GM21576 (cell line): Measurements from ENCODE around the gene PLEKHA5.
"Not testable (repeated sequence)": the region's sequence is repeated elsewhere in the genome, so short reads cannot be mapped to it uniquely, and the experiment has no call there.

ENCODE experiments used
- ATAC-seq: cut with Tn5 transposase; IDR thresholded peaks from one replicate; pipeline ENCODE4 v1.9.1; 2021; ENCODE audit warnings: mild to moderate bottlenecking, moderate library complexity; ENCODE audit not compliant: unreplicated experiment

PLEKHA5 gene

DNA sequence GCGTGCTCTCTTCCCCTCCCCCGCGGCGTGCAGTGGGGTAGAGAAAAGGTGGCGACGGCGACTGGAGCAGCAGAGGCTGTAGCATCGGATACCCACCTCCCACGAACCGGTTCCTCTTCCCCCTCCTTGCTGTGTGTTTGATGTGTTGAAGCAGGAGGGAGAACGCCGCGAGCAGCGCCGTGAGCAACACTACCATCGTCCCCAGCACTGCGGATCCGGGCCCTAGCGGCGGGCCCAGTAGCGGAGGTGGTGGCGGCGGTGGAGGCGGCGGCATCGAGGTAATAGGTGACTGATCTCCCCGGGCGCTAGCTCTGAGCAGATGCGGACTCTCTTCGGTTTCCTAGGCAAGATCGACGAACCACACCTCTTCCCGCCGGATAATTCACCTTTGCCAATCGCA lies 176.8 kb downstream of the PLEKHA5 start:
- ATAC-seq = no peak

DNA sequence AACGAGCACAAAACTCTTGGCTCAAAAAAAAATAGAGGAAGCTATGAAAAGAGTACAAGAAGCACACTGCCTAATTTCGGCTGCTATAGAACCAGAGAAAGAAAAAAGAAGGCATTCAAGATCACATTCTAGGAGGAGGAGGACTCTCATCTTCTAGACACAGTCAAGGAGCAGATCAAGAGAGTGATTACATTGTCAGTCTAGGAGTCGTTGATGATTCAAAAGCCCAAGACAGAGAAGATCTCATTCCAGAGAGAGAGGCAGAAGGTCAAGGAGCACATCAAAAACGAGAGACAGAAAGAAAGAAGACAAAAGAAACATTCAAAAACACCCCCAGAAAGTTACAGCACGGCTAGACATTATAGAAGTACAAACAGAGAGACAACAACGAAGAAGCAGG lies 177.9 kb downstream of the PLEKHA5 start:
- no peak for ATAC-seq

- no peak for ATAC-seq
Observed at GRCh38 chr12:19311165-19311564, 181.6 kb downstream of the PLEKHA5 start.

GRCh38 chr12:19312637-19313036 lies 183.1 kb downstream of the PLEKHA5 start:
- ATAC-seq = no peak

DNA sequence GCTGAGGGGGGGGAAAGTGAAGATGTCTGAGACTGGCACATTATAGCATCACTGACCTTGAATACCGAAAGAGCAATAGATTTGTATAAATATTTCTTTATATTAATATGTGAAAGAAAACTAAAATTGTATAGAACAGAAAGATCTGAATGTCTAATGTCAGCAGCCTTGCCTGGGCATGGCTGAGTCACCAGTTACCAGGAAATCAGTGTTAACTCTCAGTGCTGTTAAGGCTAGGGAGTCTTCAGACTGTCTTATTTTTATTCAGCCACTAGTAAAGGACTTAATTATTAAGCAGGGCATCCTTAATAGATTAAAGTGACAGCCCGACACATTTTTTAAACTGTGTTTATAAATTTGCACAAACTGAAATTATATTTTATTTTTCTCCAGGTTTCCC lies 186.9 kb downstream of the PLEKHA5 start:
- no peak for ATAC-seq

GRCh38 chr12:19322376-19322775 lies 192.8 kb downstream of the PLEKHA5 start:
- ATAC-seq = no peak

GRCh38 chr12:19323805-19324204 lies 194.3 kb downstream of the PLEKHA5 start:
- no peak for ATAC-seq

DNA sequence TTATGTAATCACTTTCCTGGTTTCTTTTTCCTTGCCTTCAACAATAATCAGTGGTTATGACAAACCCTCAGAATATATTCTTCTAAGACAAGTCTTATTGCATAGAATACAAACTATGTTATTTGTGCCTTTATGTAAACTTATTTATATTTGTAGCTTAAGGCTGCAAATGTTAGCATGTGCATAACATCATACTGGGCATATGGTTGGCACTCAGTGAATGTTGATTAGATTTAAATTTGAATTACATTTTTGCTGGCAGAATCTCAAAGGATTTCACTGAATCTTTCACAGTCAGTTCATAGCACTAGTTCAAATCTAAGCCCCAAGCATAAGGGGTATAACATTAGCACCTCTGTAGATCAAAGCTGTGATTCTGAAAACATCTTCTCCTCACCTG lies 196.6 kb downstream of the PLEKHA5 start:
- no peak for ATAC-seq

DNA sequence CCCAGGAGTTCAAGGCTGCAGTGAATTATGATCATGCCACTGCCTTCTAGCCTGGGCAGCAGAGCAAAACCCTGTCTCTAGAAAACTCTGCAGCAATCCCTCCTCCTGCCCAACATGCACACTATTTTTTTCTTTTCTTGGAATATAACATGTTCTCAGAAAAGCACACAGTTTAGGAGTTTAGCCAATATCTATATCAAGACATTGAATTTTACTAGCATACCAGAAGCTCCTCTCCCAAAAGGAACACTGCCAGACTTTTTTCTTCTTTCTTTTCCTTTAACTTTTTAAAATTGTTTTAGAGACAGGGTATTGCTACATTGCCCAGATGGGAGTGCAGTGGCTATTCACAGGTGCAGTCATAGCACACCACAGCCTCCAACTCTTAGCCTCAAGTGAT lies 202.7 kb downstream of the PLEKHA5 start:
- ATAC-seq = no peak

- ATAC-seq = no peak
Observed at GRCh38 chr12:19338405-19338804, 208.9 kb downstream of the PLEKHA5 start.

DNA sequence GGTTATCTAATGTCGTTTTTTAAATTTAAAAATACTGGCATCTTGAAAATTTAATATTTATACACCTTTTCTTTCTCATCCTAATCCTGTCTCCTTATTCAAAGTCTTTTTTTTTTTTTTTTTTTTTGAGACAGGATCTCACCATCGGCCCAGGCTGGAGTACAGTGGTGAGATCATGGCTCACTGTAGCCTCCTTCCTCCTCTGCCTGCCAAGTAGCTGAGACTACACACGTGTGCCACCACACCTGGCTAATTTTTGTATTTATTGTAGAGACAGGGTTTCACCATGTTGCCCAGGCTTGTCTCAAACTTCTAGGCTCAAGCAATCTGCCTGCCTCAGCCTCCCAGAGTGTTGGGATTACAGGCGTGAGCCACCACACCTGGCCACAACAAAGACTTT lies 221.3 kb downstream of the PLEKHA5 start:
- ATAC-seq = not testable (repeated sequence)

- ATAC-seq = no peak
Observed at GRCh38 chr12:19351346-19351745, 221.8 kb downstream of the PLEKHA5 start.

GRCh38 chr12:19369691-19370148 lies 240.2 kb downstream of the PLEKHA5 start:
- no peak for ATAC-seq

DNA sequence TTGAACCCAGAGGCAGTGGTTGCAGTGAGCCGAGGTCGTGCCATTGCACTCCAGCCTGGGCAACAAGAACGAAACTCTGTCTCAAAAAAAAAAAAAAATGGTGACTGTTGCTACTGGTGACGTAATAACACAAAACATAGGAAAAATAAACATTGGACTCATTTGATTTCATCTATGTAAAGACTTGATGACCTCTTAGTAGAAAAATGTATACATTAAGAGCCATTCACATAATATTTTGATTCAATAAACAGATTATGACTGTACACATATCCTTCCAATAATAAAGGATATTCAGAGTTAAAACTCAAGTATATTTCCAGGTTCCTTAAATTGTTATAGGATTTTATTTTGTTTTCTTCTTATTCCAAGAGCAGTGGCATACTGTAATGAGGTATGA lies 244.1 kb downstream of the PLEKHA5 start:
- no peak for ATAC-seq

- ATAC-seq = no peak
Observed at GRCh38 chr12:19375888-19376287, 246.4 kb downstream of the PLEKHA5 start.

DNA sequence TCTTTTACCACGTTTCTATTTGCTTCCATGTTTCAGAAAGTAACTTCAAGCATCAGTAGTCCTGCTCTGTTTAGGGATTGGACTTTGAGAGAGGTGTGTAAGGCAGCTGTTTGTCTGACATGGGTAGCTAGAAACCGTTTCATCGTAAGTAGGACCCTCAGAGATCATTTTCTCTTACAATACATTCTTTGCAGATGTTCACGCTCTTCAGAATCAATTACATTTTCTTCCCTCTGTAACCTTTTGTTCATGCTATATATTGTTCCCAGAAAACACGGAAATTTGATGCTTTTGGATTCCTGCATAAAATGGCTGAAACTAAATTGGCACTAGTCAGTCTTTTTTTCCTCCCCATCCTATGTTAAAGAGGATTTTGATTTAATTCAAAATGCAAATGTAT lies 247.2 kb downstream of the PLEKHA5 start:
- no peak for ATAC-seq

- peak; percentile 91 for ATAC-seq
Observed at GRCh38 chr12:19382111-19382526, 252.6 kb downstream of the PLEKHA5 start.

DNA sequence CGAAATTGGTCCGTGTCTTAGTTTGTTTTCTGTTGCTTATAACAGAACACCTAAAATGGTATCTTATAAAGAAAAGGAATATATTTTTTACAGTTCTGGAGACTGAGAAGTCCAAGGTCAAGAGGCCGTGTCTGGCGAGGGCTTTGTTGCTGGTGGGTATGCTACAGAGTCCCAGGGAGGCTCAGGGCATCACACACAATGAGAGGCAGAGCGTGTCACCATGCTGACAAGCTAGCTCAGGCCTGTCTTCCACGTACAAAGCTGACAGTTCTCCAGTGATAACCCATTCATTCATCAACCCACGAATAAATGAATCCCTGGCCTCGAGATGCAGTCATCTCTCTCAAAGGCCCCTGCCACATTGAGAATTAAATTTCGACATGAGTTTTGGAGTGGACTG lies 253.0 kb downstream of the PLEKHA5 start:
- no peak for ATAC-seq

DNA sequence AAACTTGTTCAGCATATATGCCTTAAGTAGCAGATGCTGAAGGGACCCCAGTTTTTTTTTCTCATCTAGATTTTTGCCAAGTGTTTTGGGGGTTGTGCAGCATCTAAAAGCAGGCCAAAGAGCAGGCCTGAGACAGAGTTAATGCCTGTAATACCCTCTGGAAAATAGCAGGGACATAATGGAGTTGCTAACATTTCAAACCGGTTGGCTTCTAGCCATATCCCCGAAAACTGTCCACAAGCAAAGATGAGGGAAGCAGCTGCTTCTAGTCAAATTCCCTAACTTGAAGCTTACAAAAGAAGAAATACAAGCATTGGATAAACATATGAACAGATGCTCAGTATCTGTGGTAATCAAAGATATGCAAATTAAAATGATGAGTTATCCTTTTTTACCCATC lies 257.6 kb downstream of the PLEKHA5 start:
- ATAC-seq = no peak

DNA sequence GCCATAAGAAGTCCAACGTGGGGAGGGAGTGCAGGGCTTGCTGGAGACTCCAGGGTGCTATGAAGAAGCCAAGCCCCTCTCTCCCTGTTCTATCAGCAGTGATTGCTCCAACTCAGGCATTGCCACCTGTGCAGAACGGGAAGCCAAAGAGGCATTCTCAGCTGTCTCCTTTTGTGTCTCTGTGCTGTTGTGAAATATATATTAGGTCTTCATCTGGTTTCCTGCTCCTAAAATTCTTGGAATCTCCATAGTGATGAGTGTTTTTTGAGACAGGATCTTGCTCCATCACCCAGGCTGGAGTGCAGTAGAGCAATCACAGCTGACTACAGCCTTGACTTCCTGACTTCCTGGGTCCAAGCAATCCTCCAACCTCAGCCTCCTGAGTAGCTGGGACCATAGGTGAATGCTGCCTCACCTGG lies 258.6 kb downstream of the PLEKHA5 start:
- no peak for ATAC-seq

DNA sequence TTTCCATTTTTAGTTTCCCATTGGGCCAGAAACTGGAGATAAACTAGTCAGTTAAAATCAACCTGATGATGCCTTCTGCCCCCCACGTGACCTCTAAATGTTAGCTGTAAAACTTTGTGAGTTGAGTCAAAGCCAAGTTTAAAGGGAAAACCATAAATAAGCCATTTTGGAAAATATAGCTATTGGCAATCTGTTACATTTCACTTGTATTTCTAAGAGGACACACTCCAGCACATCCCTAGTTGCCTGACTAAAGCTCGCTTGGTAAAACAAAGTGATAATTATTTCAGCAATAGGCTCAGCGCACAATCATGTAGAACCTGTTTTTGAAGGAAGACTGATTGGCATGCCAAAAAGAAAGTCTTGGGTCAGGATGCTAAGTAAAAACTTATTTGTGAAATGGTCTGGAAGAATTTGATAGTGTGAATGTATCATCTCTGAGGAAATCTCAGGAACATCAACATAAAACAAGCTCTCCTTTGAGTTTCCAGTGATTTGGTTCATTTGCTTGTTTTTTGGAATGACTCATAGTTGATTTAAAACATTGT lies 260.6 kb downstream of the PLEKHA5 start:
- no peak for ATAC-seq

GRCh38 chr12:19392644-19393043 lies 263.1 kb downstream of the PLEKHA5 start:
- ATAC-seq = not testable (repeated sequence)

GRCh38 chr12:19394385-19394784 lies 264.9 kb downstream of the PLEKHA5 start:
- no peak for ATAC-seq
